ENCODE measurements around the gene SCD5. TPM values are rescaled to one million over a fixed set of nuclear protein-coding genes. Genes with fewer than 3 reads are reported as not detected.

The SCD5 gene
- total and polyA plus RNA-seq, 11 donors, result 1.4 to 6.8 (median 2.5) TPM

GRCh38 chr4:82691431-82691830 lies 107.2 kb downstream of the SCD5 start:
- DNase-seq (no peak), ATAC-seq (no peak)
- intact Hi-C loops (cut with DNase I), result loop anchor here in 1 of 10 donors (5.0 kb wide), 1 partner anchor 129 kb away; the partner anchor contains the start of gene TMEM150C
- Histone ChIP-seq H3K27me3 (no peaks in the 10 kb centered on the region), H3K27ac (no peak overlapping the region), H3K4me3 (no peak overlapping the region), H3K4me1 (peaks cover 0 to 9% (median 0%) of the 10 kb centered on the region in 12 donors), H3K36me3 (no peaks in the 10 kb centered on the region), H3K9me3 (no peaks in the 10 kb centered on the region)
- TF ChIP-seq POLR2A (IDR thresholded peaks at IDR 0.05), result no peak
- TF ChIP-seq CTCF (IDR thresholded peaks at IDR 0.05), result no peak
- WGBS, 4 donors, result 62 to 79% (median 71%) methylated on average over 2 of the region's 2 CpGs

- Histone ChIP-seq H3K27me3 (no peaks in the 10 kb centered on the region), H3K36me3 (no peaks in the 10 kb centered on the region), H3K9me3 (no peaks in the 10 kb centered on the region), H3K27ac (peak overlapping the region in 1 of 12 donors; percentile 13), H3K4me1 (peaks cover 0 to 9% (median 0%) of the 10 kb centered on the region in 12 donors), H3K4me3 (no peak overlapping the region)
- 62 to 77% (median 72%) methylated on average over 6 of the region's 6 CpGs for WGBS, 4 donors
- DNase-seq, result no peak
- no peak for TF ChIP-seq CTCF (IDR thresholded peaks at IDR 0.05)
- no peak for TF ChIP-seq POLR2A (IDR thresholded peaks at IDR 0.05)
- intact Hi-C loops (cut with DNase I), result loop anchor here in 1 of 10 donors (10.0 kb wide), 1 partner anchor 537 kb away; no protein-coding TSS in a partner anchor
- ATAC-seq, result no peak
Observed at GRCh38 chr4:82688091-82688795, 110.4 kb downstream of the SCD5 start.

- no peaks in the 10 kb centered on the region for H3K36me3 ChIP-seq
- TF ChIP-seq POLR2A (IDR thresholded peaks at IDR 0.05) (no peak), CTCF (IDR thresholded peaks at IDR 0.05) (no peak)
- intact Hi-C loops (cut with DNase I), result loop anchor here in 1 of 10 donors (10.0 kb wide), 1 partner anchor 537 kb away; no protein-coding TSS in a partner anchor
- no peak overlapping the region for H3K4me3 ChIP-seq
- no peak for DNase-seq
- ATAC-seq, result no peak
- H3K27ac ChIP-seq, result no peak overlapping the region
- no peaks in the 10 kb centered on the region for H3K9me3 ChIP-seq
- WGBS, 4 donors, result 68 to 75% (median 72%) methylated on average over 6 of the region's 6 CpGs
- no peaks in the 10 kb centered on the region for H3K27me3 ChIP-seq
- peaks cover 0 to 9% (median 0%) of the 10 kb centered on the region in 12 donors for H3K4me1 ChIP-seq
Observed at GRCh38 chr4:82687531-82687930, 111.1 kb downstream of the SCD5 start.

GRCh38 chr4:82681754-82682153 lies 116.8 kb downstream of the SCD5 start:
- no peak for TF ChIP-seq POLR2A (IDR thresholded peaks at IDR 0.05)
- no peak for TF ChIP-seq CTCF (IDR thresholded peaks at IDR 0.05)
- DNase-seq, result no peak
- ATAC-seq, result no peak
- no peaks in the 10 kb centered on the region for H3K9me3 ChIP-seq
- no peak overlapping the region for H3K4me3 ChIP-seq
- intact Hi-C loops (cut with DNase I), result loop anchor here in 1 of 10 donors (10.0 kb wide), 1 partner anchor 543 kb away; no protein-coding TSS in a partner anchor
- H3K27me3 ChIP-seq, result no peaks in the 10 kb centered on the region
- H3K27ac ChIP-seq, result no peak overlapping the region
- H3K4me1 ChIP-seq, result no peaks in the 10 kb centered on the region
- WGBS, 4 donors, result 45 to 92% (median 73%) methylated on average over 1 of the region's 1 CpG
- peaks cover 0 to 10% (median 0%) of the 10 kb centered on the region in 9 donors for H3K36me3 ChIP-seq
